Fibroblast of lung (primary cell): ENCODE measurements around the gene LAMP2. TPM values are rescaled to one million over a fixed set of nuclear protein-coding genes. Genes with fewer than 3 reads are reported as not detected.
A peak's percentile ranks its signal among the peaks of the same experiment; 100 is the strongest.

Experiments
- DNase-seq, 2 donors: peaks; one replicate each; pipeline versions ENCODE4 v3.0.0 to v3.0.0-alpha.2; 2010; ENCODE audit warnings: low read depth in 2 of 2
- H2AFZ ChIP-seq: 2 replicates; pipeline ENCODE4 v1.5.1; 2012; ENCODE audit warnings: low read length, control low read depth, inconsistent platforms
- H3K27ac ChIP-seq: 2 replicates; pipeline ENCODE4 v1.5.1; 2011; ENCODE audit warnings: low read length, control low read depth; ENCODE audit not compliant: insufficient read depth
- H3K27me3 ChIP-seq: 2 replicates; pipeline ENCODE4 v1.5.1; 2011; ENCODE audit warnings: mild to moderate bottlenecking, low read length; ENCODE audit not compliant: control insufficient read depth, insufficient read depth
- H3K36me3 ChIP-seq: 2 replicates; pipeline ENCODE4 v1.5.1; 2011; ENCODE audit warnings: low read length; ENCODE audit not compliant: control insufficient read depth, insufficient read depth
- H3K4me1 ChIP-seq: 2 replicates; pipeline ENCODE4 v1.5.1; 2011; ENCODE audit warnings: low read length; ENCODE audit not compliant: control insufficient read depth, insufficient read depth; ENCODE audit errors: extremely low read depth
- H3K4me2 ChIP-seq: 2 replicates; pipeline ENCODE4 v1.5.1; 2011; ENCODE audit warnings: low read length, control low read depth; ENCODE audit not compliant: insufficient read depth; ENCODE audit errors: extremely low read depth
- H3K4me3 ChIP-seq, 4 experiments: fragments of 200-600 bp in 1 of 4; sonication (generic) in 1 of 4; replicated peaks in 1 of 4; 2 replicates each; pipeline ENCODE4 v1.5.1; 2011 to 2016; ENCODE audit warnings: low read length in 4 of 4, low read depth in 3 of 4, mild to moderate bottlenecking in 3 of 4, control low read depth in 2 of 4, inconsistent platforms in 1 of 4, mixed read lengths in 1 of 4; ENCODE audit not compliant: insufficient read depth in 1 of 4; ENCODE audit errors: control extremely low read depth in 1 of 4
- H3K79me2 ChIP-seq: 2 replicates; pipeline ENCODE4 v1.5.1; 2012; ENCODE audit warnings: mild to moderate bottlenecking, low read length, inconsistent platforms; ENCODE audit not compliant: control insufficient read depth, insufficient read depth
- H3K9ac ChIP-seq: 2 replicates; pipeline ENCODE4 v1.5.1; 2011; ENCODE audit warnings: mild to moderate bottlenecking, low read length, control low read depth; ENCODE audit not compliant: insufficient read depth
- H3K9me3 ChIP-seq: 2 replicates; pipeline ENCODE4 v1.5.1; 2012; ENCODE audit warnings: low read depth, low read length; ENCODE audit not compliant: control insufficient read depth, insufficient read depth
- H4K20me1 ChIP-seq: 2 replicates; pipeline ENCODE4 v1.5.1; 2011; ENCODE audit warnings: low read length; ENCODE audit not compliant: control insufficient read depth, insufficient read depth; ENCODE audit errors: extremely low read depth
- EZH2 ChIP-seq: IDR thresholded peaks from 2 replicates; pipeline ENCODE4 v1.5.1; 2012; ENCODE audit warnings: low read length, control low read depth, mild to moderate bottlenecking; ENCODE audit errors: missing control alignments
- polyA plus RNA-seq, 2 donors: library from polyadenylated mRNA; depleted of rRNA in 1 of 2; stranded (reverse) in 1 of 2; unstranded in 1 of 2; fragments of >200 nt; gene quantifications; 2 replicates each; pipeline ENCODE4 v1.2.1, GENCODE V29; 2011 to 2012; ENCODE audit warnings: missing spikeins in 1 of 2
- total RNA-seq: library from RNA; depleted of rRNA; stranded (reverse); fragments of >200 nt; gene quantifications from 2 replicates; pipeline ENCODE4 v1.2.1, GENCODE V29; 2014
- TF ChIP-seq, protein P1 (sequence below), 2 donors: IDR thresholded peaks in 1 of 2; conservative IDR thresholded peaks in 1 of 2; 1 replicate in 1 of 2; 2 replicates in 1 of 2; pipeline ENCODE4 v1.5.1; 2011 to 2012; ENCODE audit warnings: low read length in 2 of 2, control low read depth in 1 of 2, inconsistent platforms in 1 of 2, low read depth in 1 of 2, mild to moderate bottlenecking in 1 of 2

The LAMP2 gene
- total and polyA plus RNA-seq, 2 donors (not counting 1 experiment from before 2014, with no cell fraction given) = 172 to 196 TPM

DNA sequence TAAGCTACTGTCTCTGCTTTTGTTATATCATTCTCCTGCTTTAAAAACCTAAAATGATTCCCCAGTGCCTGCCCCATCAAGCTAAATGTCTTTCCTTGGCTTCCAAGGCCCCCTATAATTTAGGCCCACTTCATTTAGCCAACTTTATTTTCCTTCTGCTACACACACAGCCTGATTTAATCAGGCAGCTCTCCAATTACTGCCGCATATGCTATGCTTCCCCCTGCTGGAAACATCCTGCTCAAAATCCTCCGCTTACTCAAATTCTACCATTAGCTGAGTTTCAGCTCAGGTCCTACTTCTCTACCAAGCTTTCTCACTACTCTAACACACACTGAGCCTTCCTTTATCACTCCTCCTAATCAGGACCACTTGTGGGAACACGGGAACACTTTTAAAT is 17.0 kb downstream of the LAMP2 start:
- H3K4me1 ChIP-seq = no peaks in the 10 kb centered on the region

DNA sequence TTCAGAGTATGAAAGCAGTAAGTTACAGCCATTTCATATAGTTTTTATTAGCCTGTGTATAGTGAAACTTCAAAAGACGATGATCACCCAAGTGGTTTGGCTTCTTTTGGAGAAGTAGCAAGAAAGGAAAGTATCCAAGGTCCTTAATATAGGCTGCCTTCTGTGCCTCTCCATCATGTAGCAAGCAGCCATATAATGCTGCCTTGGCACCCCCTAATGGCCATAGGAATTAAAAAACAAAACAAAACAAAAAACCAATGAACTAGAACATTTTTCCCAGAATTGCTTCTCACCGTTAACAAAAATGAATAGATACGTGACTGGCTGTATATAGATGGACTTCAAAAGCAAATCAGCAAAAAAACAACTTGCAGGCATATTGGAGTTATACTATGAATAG is 18.9 kb downstream of the LAMP2 start:
- H3K9me3 ChIP-seq = no peaks in the 10 kb centered on the region
- H3K27me3 ChIP-seq = no peaks in the 10 kb centered on the region
- H3K4me3 ChIP-seq = no peak overlapping the region
- no peak overlapping the region for H2AFZ ChIP-seq
- H3K36me3 ChIP-seq = no peaks in the 10 kb centered on the region
- no peak overlapping the region for H3K9ac ChIP-seq
- TF ChIP-seq, protein P1, sequence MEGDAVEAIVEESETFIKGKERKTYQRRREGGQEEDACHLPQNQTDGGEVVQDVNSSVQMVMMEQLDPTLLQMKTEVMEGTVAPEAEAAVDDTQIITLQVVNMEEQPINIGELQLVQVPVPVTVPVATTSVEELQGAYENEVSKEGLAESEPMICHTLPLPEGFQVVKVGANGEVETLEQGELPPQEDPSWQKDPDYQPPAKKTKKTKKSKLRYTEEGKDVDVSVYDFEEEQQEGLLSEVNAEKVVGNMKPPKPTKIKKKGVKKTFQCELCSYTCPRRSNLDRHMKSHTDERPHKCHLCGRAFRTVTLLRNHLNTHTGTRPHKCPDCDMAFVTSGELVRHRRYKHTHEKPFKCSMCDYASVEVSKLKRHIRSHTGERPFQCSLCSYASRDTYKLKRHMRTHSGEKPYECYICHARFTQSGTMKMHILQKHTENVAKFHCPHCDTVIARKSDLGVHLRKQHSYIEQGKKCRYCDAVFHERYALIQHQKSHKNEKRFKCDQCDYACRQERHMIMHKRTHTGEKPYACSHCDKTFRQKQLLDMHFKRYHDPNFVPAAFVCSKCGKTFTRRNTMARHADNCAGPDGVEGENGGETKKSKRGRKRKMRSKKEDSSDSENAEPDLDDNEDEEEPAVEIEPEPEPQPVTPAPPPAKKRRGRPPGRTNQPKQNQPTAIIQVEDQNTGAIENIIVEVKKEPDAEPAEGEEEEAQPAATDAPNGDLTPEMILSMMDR (conservative IDR thresholded peaks at IDR 0.05 in 1 of 2, IDR thresholded peaks at IDR 0.05 in 1 of 2; ENCODE audit: low read depth in 1 of 2, low read length in 2 of 2) = peak in 1 of 2 donors; percentile 26
- no peak for TF ChIP-seq EZH2
- H3K27ac ChIP-seq = no peak overlapping the region
- no peaks in the 10 kb centered on the region for H3K79me2 ChIP-seq
- DNase-seq = peak in 1 of 2 donors; percentile 19
- peaks cover 3% of the 10 kb centered on the region for H3K4me1 ChIP-seq
- H4K20me1 ChIP-seq = no peaks in the 10 kb centered on the region
- no peak overlapping the region for H3K4me2 ChIP-seq

More for the DNA sequence above, 17.0 kb downstream of the LAMP2 start:
- H3K36me3 ChIP-seq = no peaks in the 10 kb centered on the region
- no peak overlapping the region for H2AFZ ChIP-seq
- H3K27me3 ChIP-seq = no peaks in the 10 kb centered on the region
- no peaks in the 10 kb centered on the region for H3K79me2 ChIP-seq
- no peak overlapping the region for H3K27ac ChIP-seq
- H3K4me3 ChIP-seq = no peak overlapping the region
- no peaks in the 10 kb centered on the region for H4K20me1 ChIP-seq
- no peaks in the 10 kb centered on the region for H3K9me3 ChIP-seq
- no peak overlapping the region for H3K4me2 ChIP-seq
- no peak overlapping the region for H3K9ac ChIP-seq
- DNase-seq = peak; percentile 32 to 41
- TF ChIP-seq EZH2 = no peak
- TF ChIP-seq, protein P1 (conservative IDR thresholded peaks at IDR 0.05 in 1 of 2, IDR thresholded peaks at IDR 0.05 in 1 of 2; ENCODE audit: low read depth in 1 of 2, low read length in 2 of 2) = peak; percentile 35 to 56

DNA sequence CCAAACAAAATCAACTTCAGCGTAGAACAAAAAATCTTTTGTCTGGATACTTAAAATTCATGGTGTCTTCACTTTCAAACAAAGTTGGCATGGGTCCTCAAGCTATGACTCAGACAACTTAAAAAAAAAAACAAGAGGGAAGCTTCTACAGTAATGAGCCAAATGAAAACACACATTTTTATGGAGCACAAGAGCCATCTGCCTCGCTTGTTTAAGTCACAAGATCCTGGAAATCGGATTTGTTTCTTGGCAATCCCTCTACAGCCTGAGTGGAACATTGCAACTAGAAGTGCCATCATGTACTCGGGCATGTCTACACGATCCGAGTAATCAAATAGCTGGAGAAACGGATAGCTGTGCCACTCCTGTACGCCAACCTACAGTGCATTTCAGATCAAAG is 22.6 kb downstream of the LAMP2 start:
- Histone ChIP-seq H3K36me3 (no peaks in the 10 kb centered on the region), H3K9me3 (no peaks in the 10 kb centered on the region), H4K20me1 (no peaks in the 10 kb centered on the region), H3K4me1 (peaks cover 3% of the 10 kb centered on the region), H3K27me3 (no peaks in the 10 kb centered on the region), H3K27ac (no peak overlapping the region), H3K4me2 (no peak overlapping the region), H3K9ac (no peak overlapping the region), H2AFZ (no peak overlapping the region), H3K79me2 (no peaks in the 10 kb centered on the region), H3K4me3 (no peak overlapping the region)
- no peak for TF ChIP-seq EZH2
- TF ChIP-seq, protein P1 (conservative IDR thresholded peaks at IDR 0.05 in 1 of 2, IDR thresholded peaks at IDR 0.05 in 1 of 2; ENCODE audit: low read depth in 1 of 2, low read length in 2 of 2) = peak in 1 of 2 donors; percentile 5
- peak; percentile 77 to 78 for DNase-seq
